HG03575 (cell line): Measurements from ENCODE around the gene ARHGEF26.

Experiments
- ATAC-seq: cut with Tn5 transposase; IDR thresholded peaks from one replicate; pipeline ENCODE4 v1.9.1; 2021; ENCODE audit not compliant: unreplicated experiment, insufficient number of reproducible peaks, low FRiP score; ENCODE audit errors: extremely low read depth

ARHGEF26 gene

GRCh38 chr3:154142608-154143007 is 21.4 kb downstream of the ARHGEF26 start:
- no peak for ATAC-seq

- no peak for ATAC-seq
Measured at GRCh38 chr3:154143873-154144272, 22.7 kb downstream of the ARHGEF26 start.

GRCh38 chr3:154144825-154145465 is 23.8 kb downstream of the ARHGEF26 start:
- no peak for ATAC-seq

GRCh38 chr3:154148541-154148940 is 27.4 kb downstream of the ARHGEF26 start:
- no peak for ATAC-seq

- no peak for ATAC-seq
Measured at GRCh38 chr3:154149286-154149685, 28.1 kb downstream of the ARHGEF26 start.

- no peak for ATAC-seq
Measured at GRCh38 chr3:154151969-154152368, 30.8 kb downstream of the ARHGEF26 start.

GRCh38 chr3:154152741-154153140 is 31.6 kb downstream of the ARHGEF26 start:
- ATAC-seq: no peak

- no peak for ATAC-seq
Measured at GRCh38 chr3:154156530-154156929, 35.3 kb downstream of the ARHGEF26 start.

- ATAC-seq: no peak
Measured at GRCh38 chr3:154161806-154162205, 40.6 kb downstream of the ARHGEF26 start.

- no peak for ATAC-seq
Measured at GRCh38 chr3:154164387-154164786, 43.2 kb downstream of the ARHGEF26 start.

GRCh38 chr3:154168998-154169795 is 48.0 kb downstream of the ARHGEF26 start:
- ATAC-seq: no peak

GRCh38 chr3:154169796-154170110 is 48.6 kb downstream of the ARHGEF26 start:
- no peak for ATAC-seq

GRCh38 chr3:154170300-154170699 is 49.1 kb downstream of the ARHGEF26 start:
- ATAC-seq: no peak

- ATAC-seq: no peak
Measured at GRCh38 chr3:154175041-154175440, 53.9 kb downstream of the ARHGEF26 start.

GRCh38 chr3:154176036-154176435 is 54.8 kb downstream of the ARHGEF26 start:
- no peak for ATAC-seq

GRCh38 chr3:154177406-154177805 is 56.2 kb downstream of the ARHGEF26 start:
- ATAC-seq: no peak

GRCh38 chr3:154178172-154178571 is 57.0 kb downstream of the ARHGEF26 start:
- no peak for ATAC-seq

- ATAC-seq: no peak
Measured at GRCh38 chr3:154180836-154181691, 59.9 kb downstream of the ARHGEF26 start.

GRCh38 chr3:154182322-154182922 is 61.2 kb downstream of the ARHGEF26 start:
- no peak for ATAC-seq
